BE2C (cell line): ENCODE data around the gene ASTN2.

Source experiments
- DNase-seq: peaks from one replicate; pipeline ENCODE4 v3.0.0-alpha.2; 2020
- H3K27me3 ChIP-seq: fragments of 250-450 bp; sonication (Bioruptor Pico); 2 replicates; pipeline ENCODE4 v1.5.1; 2020; ENCODE audit warnings: mild to moderate bottlenecking
- H3K36me3 ChIP-seq: fragments of 250-450 bp; sonication (Bioruptor Pico); 2 replicates; pipeline ENCODE4 v1.5.1; 2020; ENCODE audit warnings: mild to moderate bottlenecking
- H3K4me1 ChIP-seq: fragments of 250-450 bp; sonication (Bioruptor Pico); 2 replicates; pipeline ENCODE4 v1.5.1; 2020
- H3K4me3 ChIP-seq: 2 replicates; pipeline ENCODE4 v1.5.1; 2011; ENCODE audit warnings: low read depth, low read length
- H3K9me3 ChIP-seq: fragments of 250-450 bp; sonication (Bioruptor Pico); 2 replicates; pipeline ENCODE4 v1.5.1; 2020
- CTCF ChIP-seq: IDR thresholded peaks from 2 replicates; pipeline ENCODE4 v1.5.1; 2012; ENCODE audit warnings: mild to moderate bottlenecking, low read depth, low read length

ASTN2 gene

DNA sequence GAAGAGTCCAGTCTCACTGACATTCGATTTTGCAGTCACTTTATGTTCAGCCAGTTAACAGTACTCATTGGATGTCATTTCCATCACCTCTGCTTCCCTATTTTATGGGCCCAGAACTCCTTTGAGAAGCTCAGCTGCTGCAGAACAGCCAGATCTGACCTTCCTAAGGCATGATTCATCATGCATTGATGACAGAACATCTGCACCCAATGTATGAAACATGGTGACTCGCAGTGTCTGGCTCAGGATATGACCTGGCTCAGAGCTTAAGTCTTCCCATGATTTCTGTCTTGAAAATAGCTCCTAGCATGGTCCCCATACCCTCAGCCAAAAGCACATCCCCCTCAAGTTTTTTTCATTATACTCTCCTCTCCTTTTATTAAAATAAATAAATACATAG lies 820.3 kb downstream of the ASTN2 start:
- no peak for TF ChIP-seq CTCF
- DNase-seq, result no peak
- no peaks in the 10 kb centered on the region for H3K4me1 ChIP-seq
- H3K27me3 ChIP-seq, result no peaks in the 10 kb centered on the region
- H3K36me3 ChIP-seq, result peaks cover 6% of the 10 kb centered on the region; the same call in 1 of the 2 replicates
- H3K9me3 ChIP-seq, result no peaks in the 10 kb centered on the region
- no peak overlapping the region for H3K4me3 ChIP-seq

DNA sequence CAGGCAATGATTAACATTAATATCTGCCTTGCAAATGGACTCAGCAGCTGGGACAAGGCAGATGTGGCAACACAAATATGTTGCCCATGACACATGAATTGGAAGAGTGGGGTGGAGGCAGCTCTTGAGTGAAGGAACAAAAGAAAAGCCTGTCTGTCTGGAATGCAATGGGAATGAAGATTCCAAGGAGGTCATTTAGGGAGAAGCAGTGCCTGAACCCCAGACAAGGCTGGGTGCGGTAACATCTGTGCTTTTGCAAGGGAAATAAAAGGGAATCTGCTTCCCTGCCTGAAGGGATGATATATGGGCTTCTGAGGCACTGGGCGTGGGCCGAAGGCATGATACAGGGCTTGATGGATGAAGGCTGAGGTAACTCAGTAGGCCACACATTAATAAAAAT lies 821.9 kb downstream of the ASTN2 start:
- Histone ChIP-seq H3K9me3 (no peaks in the 10 kb centered on the region), H3K4me1 (no peaks in the 10 kb centered on the region), H3K36me3 (peaks cover 2% of the 10 kb centered on the region; the same call in 1 of the 2 replicates), H3K27me3 (no peaks in the 10 kb centered on the region), H3K4me3 (no peak overlapping the region)
- no peak for DNase-seq
- TF ChIP-seq CTCF, result no peak

GRCh38 chr9:116589392-116590354 lies 825.2 kb downstream of the ASTN2 start:
- Histone ChIP-seq H3K4me1 (no peaks in the 10 kb centered on the region), H3K27me3 (no peaks in the 10 kb centered on the region), H3K9me3 (no peaks in the 10 kb centered on the region), H3K36me3 (no peaks in the 10 kb centered on the region; the same call in 1 of the 2 replicates), H3K4me3 (no peak overlapping the region)
- TF ChIP-seq CTCF, result peak; percentile 93
- peak; percentile 36 for DNase-seq

DNA sequence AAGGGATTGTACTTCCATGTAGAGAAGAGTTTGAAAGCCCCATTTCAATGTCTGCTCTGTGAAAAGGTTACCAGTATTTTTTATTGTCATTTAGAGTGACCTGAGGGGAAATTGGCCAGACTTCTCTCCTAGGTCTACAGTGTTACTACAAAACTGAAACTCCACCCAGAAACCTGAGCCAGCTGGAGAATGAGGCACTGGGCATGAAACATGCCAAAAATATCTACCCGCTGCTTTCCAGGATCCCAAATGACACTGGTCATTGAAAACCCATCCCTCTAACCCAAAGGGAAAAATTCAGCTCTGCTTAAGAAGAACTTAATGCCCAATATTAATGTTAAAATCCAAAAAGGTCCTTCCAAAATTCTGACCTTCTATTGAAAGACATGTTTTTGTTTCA lies 826.9 kb downstream of the ASTN2 start:
- Histone ChIP-seq H3K9me3 (no peaks in the 10 kb centered on the region), H3K27me3 (no peaks in the 10 kb centered on the region), H3K36me3 (no peaks in the 10 kb centered on the region; the same call in 1 of the 2 replicates), H3K4me1 (no peaks in the 10 kb centered on the region), H3K4me3 (no peak overlapping the region)
- TF ChIP-seq CTCF, result no peak
- no peak for DNase-seq

DNA sequence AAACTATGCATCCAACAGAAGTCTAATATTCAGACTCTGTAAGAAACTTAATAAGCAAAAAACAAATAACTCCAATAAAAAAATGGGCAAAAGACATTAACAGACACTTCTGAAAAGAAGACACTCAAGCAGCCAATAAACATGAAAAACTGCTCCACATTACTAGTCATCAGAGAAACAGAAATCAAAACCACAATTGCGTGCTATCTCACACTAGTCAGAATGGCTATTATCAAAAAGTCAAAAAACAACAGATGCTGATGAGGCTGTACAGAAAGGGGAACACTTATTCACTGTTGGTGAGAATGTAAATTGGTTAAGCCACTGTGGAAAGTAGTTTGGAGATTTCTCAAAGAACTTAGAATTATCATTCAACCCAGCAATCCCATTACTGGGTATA lies 829.0 kb downstream of the ASTN2 start:
- Histone ChIP-seq H3K4me3 (no peak overlapping the region), H3K27me3 (no peaks in the 10 kb centered on the region), H3K4me1 (no peaks in the 10 kb centered on the region), H3K36me3 (no peaks in the 10 kb centered on the region; the same call in 1 of the 2 replicates), H3K9me3 (no peaks in the 10 kb centered on the region)
- no peak for DNase-seq
- TF ChIP-seq CTCF, result no peak

GRCh38 chr9:116585204-116585603 lies 829.7 kb downstream of the ASTN2 start:
- Histone ChIP-seq H3K4me1 (no peaks in the 10 kb centered on the region), H3K9me3 (no peaks in the 10 kb centered on the region), H3K27me3 (no peaks in the 10 kb centered on the region), H3K36me3 (no peaks in the 10 kb centered on the region; the same call in 1 of the 2 replicates), H3K4me3 (no peak overlapping the region)
- DNase-seq, result no peak
- no peak for TF ChIP-seq CTCF
